HCT116 (cell line): Measurements from ENCODE around the gene AQP5.

Experiments used
- EZH2 ChIP-seq: fragments of 200-600 bp; sonication (generic); IDR thresholded peaks from 2 replicates; pipeline ENCODE4 v1.6.1; 2017; ENCODE audit warnings: antibody characterized with exemption, mixed run types
- EZH2phosphoT487 ChIP-seq: fragments of 200-600 bp; IDR thresholded peaks from 2 replicates; pipeline ENCODE4 v1.6.1; 2018; ENCODE audit warnings: antibody characterized with exemption, borderline replicate concordance
- POLR2A ChIP-seq: IDR thresholded peaks from 2 replicates; pipeline ENCODE4 v1.7.0; 2011; ENCODE audit warnings: borderline replicate concordance; ENCODE audit not compliant: insufficient read depth, insufficient read length; ENCODE audit errors: extremely low read depth
- POLR2AphosphoS5 ChIP-seq: IDR thresholded peaks from 2 replicates; pipeline ENCODE4 v1.6.1; 2011; ENCODE audit warnings: mild to moderate bottlenecking, low read depth, low read length, moderate library complexity
- RAD21 ChIP-seq: IDR thresholded peaks from 2 replicates; pipeline ENCODE4 v1.6.1; 2012; ENCODE audit warnings: low read depth, mild to moderate bottlenecking
- SIN3A ChIP-seq: IDR thresholded peaks from 2 replicates; pipeline ENCODE4 v1.6.1; 2012; ENCODE audit warnings: low read depth
- TCF7L2 ChIP-seq: IDR thresholded peaks from 2 replicates; pipeline ENCODE4 v1.7.0; 2011; ENCODE audit warnings: borderline replicate concordance, inconsistent platforms; ENCODE audit not compliant: insufficient read depth, insufficient read length; ENCODE audit errors: extremely low read depth
- ZNF274 ChIP-seq: fragments of 200-500 bp; sonication (Bioruptor generic); IDR thresholded peaks from 2 replicates; pipeline ENCODE4 v1.6.1; 2014; ENCODE audit warnings: mild to moderate bottlenecking, low read depth, low read length, inconsistent platforms
- TF ChIP-seq, protein P1 (sequence below), 3 experiments: fragments of 200-600 bp in 1 of 3; sonication (generic) in 1 of 3; IDR thresholded peaks in 2 of 3; conservative IDR thresholded peaks in 1 of 3; 2 replicates each; pipeline ENCODE4 v1.5.1; 2012 to 2017; ENCODE audit warnings: low read depth in 2 of 3, low read length in 2 of 3, antibody characterized with exemption in 1 of 3, borderline replicate concordance in 1 of 3, control low read depth in 1 of 3, mild to moderate bottlenecking in 1 of 3, mixed read lengths in 1 of 3, mixed run types in 1 of 3, moderate library complexity in 1 of 3; ENCODE audit not compliant: insufficient read depth in 1 of 3
- TF ChIP-seq, protein P2 (sequence below): IDR thresholded peaks from 2 replicates; pipeline ENCODE4 v1.6.1; 2012; ENCODE audit warnings: low read depth
- TF ChIP-seq, protein P3 (sequence below): IDR thresholded peaks from 2 replicates; pipeline ENCODE4 v1.6.1; 2012
- TF ChIP-seq, protein P4 (sequence below): IDR thresholded peaks from 2 replicates; pipeline ENCODE4 v1.6.1; 2011; ENCODE audit warnings: mild to moderate bottlenecking, low read length, moderate library complexity; ENCODE audit not compliant: insufficient replicate concordance; ENCODE audit errors: extremely low read depth

DNA sequence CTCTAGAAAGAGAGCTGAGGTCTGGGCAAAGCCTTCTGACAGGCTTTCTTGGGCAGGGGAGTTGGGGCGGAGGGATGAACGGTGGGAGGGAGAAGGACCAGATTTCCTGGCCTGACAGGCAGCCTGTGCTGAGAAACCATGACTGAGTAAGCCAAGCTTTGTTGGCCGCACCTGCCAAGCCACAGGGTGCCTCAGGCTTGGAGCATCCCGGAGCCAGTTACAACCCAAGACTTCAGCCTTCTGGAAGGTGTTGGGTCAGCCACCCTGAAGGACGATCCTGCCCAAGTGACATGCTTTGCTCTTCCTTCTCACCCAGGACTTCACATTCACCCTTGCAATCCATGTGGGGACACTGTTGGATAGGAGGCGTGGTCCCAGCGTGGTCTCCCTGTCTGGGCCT, 32.1 kb upstream of the AQP5 start:
- TF ChIP-seq SIN3A (no peak), ZNF274 (no peak), POLR2AphosphoS5 (no peak), POLR2A (no peak), TCF7L2 (no peak), RAD21 (no peak), EZH2phosphoT487 (no peak), EZH2 (no peak)
- TF ChIP-seq, protein P1, sequence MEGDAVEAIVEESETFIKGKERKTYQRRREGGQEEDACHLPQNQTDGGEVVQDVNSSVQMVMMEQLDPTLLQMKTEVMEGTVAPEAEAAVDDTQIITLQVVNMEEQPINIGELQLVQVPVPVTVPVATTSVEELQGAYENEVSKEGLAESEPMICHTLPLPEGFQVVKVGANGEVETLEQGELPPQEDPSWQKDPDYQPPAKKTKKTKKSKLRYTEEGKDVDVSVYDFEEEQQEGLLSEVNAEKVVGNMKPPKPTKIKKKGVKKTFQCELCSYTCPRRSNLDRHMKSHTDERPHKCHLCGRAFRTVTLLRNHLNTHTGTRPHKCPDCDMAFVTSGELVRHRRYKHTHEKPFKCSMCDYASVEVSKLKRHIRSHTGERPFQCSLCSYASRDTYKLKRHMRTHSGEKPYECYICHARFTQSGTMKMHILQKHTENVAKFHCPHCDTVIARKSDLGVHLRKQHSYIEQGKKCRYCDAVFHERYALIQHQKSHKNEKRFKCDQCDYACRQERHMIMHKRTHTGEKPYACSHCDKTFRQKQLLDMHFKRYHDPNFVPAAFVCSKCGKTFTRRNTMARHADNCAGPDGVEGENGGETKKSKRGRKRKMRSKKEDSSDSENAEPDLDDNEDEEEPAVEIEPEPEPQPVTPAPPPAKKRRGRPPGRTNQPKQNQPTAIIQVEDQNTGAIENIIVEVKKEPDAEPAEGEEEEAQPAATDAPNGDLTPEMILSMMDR (IDR thresholded peaks at IDR 0.05 in 2 of 3, conservative IDR thresholded peaks at IDR 0.05 in 1 of 3; ENCODE audit: borderline replicate concordance in 1 of 3, insufficient read depth in 1 of 3, low read depth in 2 of 3, low read length in 2 of 3) = no peak
- TF ChIP-seq, protein P2, sequence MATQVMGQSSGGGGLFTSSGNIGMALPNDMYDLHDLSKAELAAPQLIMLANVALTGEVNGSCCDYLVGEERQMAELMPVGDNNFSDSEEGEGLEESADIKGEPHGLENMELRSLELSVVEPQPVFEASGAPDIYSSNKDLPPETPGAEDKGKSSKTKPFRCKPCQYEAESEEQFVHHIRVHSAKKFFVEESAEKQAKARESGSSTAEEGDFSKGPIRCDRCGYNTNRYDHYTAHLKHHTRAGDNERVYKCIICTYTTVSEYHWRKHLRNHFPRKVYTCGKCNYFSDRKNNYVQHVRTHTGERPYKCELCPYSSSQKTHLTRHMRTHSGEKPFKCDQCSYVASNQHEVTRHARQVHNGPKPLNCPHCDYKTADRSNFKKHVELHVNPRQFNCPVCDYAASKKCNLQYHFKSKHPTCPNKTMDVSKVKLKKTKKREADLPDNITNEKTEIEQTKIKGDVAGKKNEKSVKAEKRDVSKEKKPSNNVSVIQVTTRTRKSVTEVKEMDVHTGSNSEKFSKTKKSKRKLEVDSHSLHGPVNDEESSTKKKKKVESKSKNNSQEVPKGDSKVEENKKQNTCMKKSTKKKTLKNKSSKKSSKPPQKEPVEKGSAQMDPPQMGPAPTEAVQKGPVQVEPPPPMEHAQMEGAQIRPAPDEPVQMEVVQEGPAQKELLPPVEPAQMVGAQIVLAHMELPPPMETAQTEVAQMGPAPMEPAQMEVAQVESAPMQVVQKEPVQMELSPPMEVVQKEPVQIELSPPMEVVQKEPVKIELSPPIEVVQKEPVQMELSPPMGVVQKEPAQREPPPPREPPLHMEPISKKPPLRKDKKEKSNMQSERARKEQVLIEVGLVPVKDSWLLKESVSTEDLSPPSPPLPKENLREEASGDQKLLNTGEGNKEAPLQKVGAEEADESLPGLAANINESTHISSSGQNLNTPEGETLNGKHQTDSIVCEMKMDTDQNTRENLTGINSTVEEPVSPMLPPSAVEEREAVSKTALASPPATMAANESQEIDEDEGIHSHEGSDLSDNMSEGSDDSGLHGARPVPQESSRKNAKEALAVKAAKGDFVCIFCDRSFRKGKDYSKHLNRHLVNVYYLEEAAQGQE = no peak
- TF ChIP-seq, protein P3, sequence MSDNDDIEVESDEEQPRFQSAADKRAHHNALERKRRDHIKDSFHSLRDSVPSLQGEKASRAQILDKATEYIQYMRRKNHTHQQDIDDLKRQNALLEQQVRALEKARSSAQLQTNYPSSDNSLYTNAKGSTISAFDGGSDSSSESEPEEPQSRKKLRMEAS = no peak
- TF ChIP-seq, protein P4, sequence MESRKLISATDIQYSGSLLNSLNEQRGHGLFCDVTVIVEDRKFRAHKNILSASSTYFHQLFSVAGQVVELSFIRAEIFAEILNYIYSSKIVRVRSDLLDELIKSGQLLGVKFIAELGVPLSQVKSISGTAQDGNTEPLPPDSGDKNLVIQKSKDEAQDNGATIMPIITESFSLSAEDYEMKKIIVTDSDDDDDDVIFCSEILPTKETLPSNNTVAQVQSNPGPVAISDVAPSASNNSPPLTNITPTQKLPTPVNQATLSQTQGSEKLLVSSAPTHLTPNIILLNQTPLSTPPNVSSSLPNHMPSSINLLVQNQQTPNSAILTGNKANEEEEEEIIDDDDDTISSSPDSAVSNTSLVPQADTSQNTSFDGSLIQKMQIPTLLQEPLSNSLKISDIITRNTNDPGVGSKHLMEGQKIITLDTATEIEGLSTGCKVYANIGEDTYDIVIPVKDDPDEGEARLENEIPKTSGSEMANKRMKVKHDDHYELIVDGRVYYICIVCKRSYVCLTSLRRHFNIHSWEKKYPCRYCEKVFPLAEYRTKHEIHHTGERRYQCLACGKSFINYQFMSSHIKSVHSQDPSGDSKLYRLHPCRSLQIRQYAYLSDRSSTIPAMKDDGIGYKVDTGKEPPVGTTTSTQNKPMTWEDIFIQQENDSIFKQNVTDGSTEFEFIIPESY = no peak
